SU-DHL-6 (cell line): ENCODE results near the gene ZNF609.

Experiments used
- H2AFZ ChIP-seq: fragments of 200-600 bp; sonication (generic); 2 replicates; pipeline ENCODE4 v1.6.1; 2014; ENCODE audit warnings: low read depth, mild to moderate bottlenecking, moderate library complexity, mixed read lengths, antibody characterized with exemption, low read length; ENCODE audit not compliant: severe bottlenecking
- H3F3A ChIP-seq: fragments of 200-600 bp; shearing (Covaris generic); 2 replicates; pipeline ENCODE4 v1.6.0; 2016; ENCODE audit warnings: antibody characterized with exemption, mild to moderate bottlenecking; ENCODE audit not compliant: insufficient read depth
- H3K27ac ChIP-seq: fragments of 200-600 bp; sonication (generic); 2 replicates; pipeline ENCODE4 v1.5.1; 2016; ENCODE audit warnings: low read depth, mild to moderate bottlenecking, low read length, moderate library complexity, mixed read lengths
- H3K27me3 ChIP-seq: fragments of 200-600 bp; sonication (generic), shearing (Covaris generic); 2 replicates; pipeline ENCODE4 v1.6.0; 2014; ENCODE audit warnings: mild to moderate bottlenecking, low read length
- H3K36me3 ChIP-seq: fragments of 200-600 bp; sonication (generic); 2 replicates; pipeline ENCODE4 v1.6.1; 2014; ENCODE audit warnings: mild to moderate bottlenecking, low read length, mixed read lengths
- H3K4me2 ChIP-seq: fragments of 300-600, 200-600 bp; shearing (Covaris generic), sonication (generic); 2 replicates; pipeline ENCODE4 v1.6.0; 2014; ENCODE audit warnings: low read length, low read depth, mild to moderate bottlenecking; ENCODE audit not compliant: poor library complexity, severe bottlenecking
- H3K4me3 ChIP-seq: fragments of 200-600 bp; sonication (generic); 2 replicates; pipeline ENCODE4 v1.5.1; 2014; ENCODE audit warnings: antibody characterized with exemption, low read length, mild to moderate bottlenecking, mixed read lengths; ENCODE audit not compliant: insufficient read depth, poor library complexity, severe bottlenecking
- H3K79me2 ChIP-seq: fragments of 200-600 bp; sonication (generic); 2 replicates; pipeline ENCODE4 v1.6.1; 2014; ENCODE audit warnings: mild to moderate bottlenecking, low read length, moderate library complexity; ENCODE audit not compliant: insufficient read depth
- H3K9ac ChIP-seq: fragments of 200-600 bp; sonication (generic); 2 replicates; pipeline ENCODE4 v1.7.0; 2014; ENCODE audit warnings: mild to moderate bottlenecking, low read length
- H3K9me2 ChIP-seq: fragments of 200-600 bp; sonication (generic); replicated peaks from 2 replicates; pipeline ENCODE4 v1.6.1; 2014; ENCODE audit warnings: low read length; ENCODE audit not compliant: insufficient read depth
- H3K9me3 ChIP-seq: fragments of 200-600 bp; sonication (generic); 2 replicates; pipeline ENCODE4 v1.6.1; 2014; ENCODE audit warnings: low read length, mixed read lengths; ENCODE audit not compliant: insufficient read depth
- H4K20me1 ChIP-seq: fragments of 200-600 bp; sonication (generic); 2 replicates; pipeline ENCODE4 v1.6.1; 2014; ENCODE audit warnings: low read depth, mild to moderate bottlenecking, antibody characterized with exemption, low read length, moderate library complexity, mixed read lengths
- CTCF ChIP-seq: fragments of 200-600 bp; sonication (generic); IDR thresholded peaks from one replicate; pipeline ENCODE4 v1.5.1; 2017; ENCODE audit warnings: antibody characterized with exemption, mild to moderate bottlenecking, low read length, moderate library complexity; ENCODE audit not compliant: insufficient read depth, poor library complexity, severe bottlenecking
- EZH2phosphoT487 ChIP-seq: fragments of 200-600 bp; sonication (generic), shearing (Covaris generic); conservative IDR thresholded peaks from 2 replicates; pipeline ENCODE4 v1.6.1; 2018; ENCODE audit warnings: mild to moderate bottlenecking, antibody characterized with exemption, low read length, moderate library complexity, mixed read lengths

ZNF609 gene

GRCh38 chr15:64501396-64501715 is 41.0 kb downstream of the ZNF609 start:
- Histone ChIP-seq H3K79me2 (no peaks in the 10 kb centered on the region), H3K9ac (no peak overlapping the region), H3K4me3 (no peak overlapping the region), H3K4me2 (no peak overlapping the region), H3K9me3 (no peaks in the 10 kb centered on the region), H3K9me2 (no peaks in the 10 kb centered on the region), H2AFZ (no peak overlapping the region), H4K20me1 (no peaks in the 10 kb centered on the region; the same call in 1 of the 2 replicates), H3K27me3 (no peaks in the 10 kb centered on the region), H3F3A (no peaks in the 10 kb centered on the region), H3K36me3 (no peaks in the 10 kb centered on the region), H3K27ac (no peak overlapping the region)
- TF ChIP-seq CTCF, result no peak
- no peak for TF ChIP-seq EZH2phosphoT487

- Histone ChIP-seq H3K27ac (no peak overlapping the region), H3K9ac (no peak overlapping the region), H3K9me3 (no peaks in the 10 kb centered on the region), H3K4me3 (no peak overlapping the region), H3K36me3 (no peaks in the 10 kb centered on the region), H3K79me2 (no peaks in the 10 kb centered on the region; the same call in 1 of the 2 replicates), H3K9me2 (no peaks in the 10 kb centered on the region), H3K4me2 (no peak overlapping the region), H3F3A (no peaks in the 10 kb centered on the region), H4K20me1 (no peaks in the 10 kb centered on the region; the same call in 1 of the 2 replicates), H2AFZ (no peak overlapping the region), H3K27me3 (no peaks in the 10 kb centered on the region)
- no peak for TF ChIP-seq EZH2phosphoT487
Measured at GRCh38 chr15:64502151-64502550, 41.8 kb downstream of the ZNF609 start.

- no peak for TF ChIP-seq EZH2phosphoT487
- TF ChIP-seq CTCF, result no peak
- no peaks in the 10 kb centered on the region for H4K20me1 ChIP-seq
- no peak overlapping the region for H3K9ac ChIP-seq
- H3K27ac ChIP-seq, result no peak overlapping the region
- no peaks in the 10 kb centered on the region for H3F3A ChIP-seq
- no peaks in the 10 kb centered on the region for H3K9me3 ChIP-seq
- H3K4me3 ChIP-seq, result no peak overlapping the region
- no peak overlapping the region for H3K4me2 ChIP-seq
- H3K27me3 ChIP-seq, result no peaks in the 10 kb centered on the region
- H2AFZ ChIP-seq, result no peak overlapping the region
- no peaks in the 10 kb centered on the region for H3K36me3 ChIP-seq
- H3K9me2 ChIP-seq, result no peaks in the 10 kb centered on the region
- H3K79me2 ChIP-seq, result peaks cover 4% of the 10 kb centered on the region; the same call in 1 of the 2 replicates
Measured at GRCh38 chr15:64502551-64502950, 42.2 kb downstream of the ZNF609 start.

- Histone ChIP-seq H3K27me3 (no peaks in the 10 kb centered on the region), H3K36me3 (no peaks in the 10 kb centered on the region), H3K4me2 (no peak overlapping the region), H2AFZ (no peak overlapping the region), H3F3A (no peaks in the 10 kb centered on the region), H4K20me1 (no peaks in the 10 kb centered on the region), H3K27ac (no peak overlapping the region), H3K9ac (no peak overlapping the region), H3K9me2 (no peaks in the 10 kb centered on the region), H3K79me2 (peaks cover 5% of the 10 kb centered on the region), H3K9me3 (no peaks in the 10 kb centered on the region), H3K4me3 (no peak overlapping the region)
- TF ChIP-seq EZH2phosphoT487 (no peak), CTCF (no peak)
Measured at GRCh38 chr15:64503197-64503596, 42.8 kb downstream of the ZNF609 start.
